WTC11 (cell line): Measurements from ENCODE around the gene GALNTL6. TPM values are rescaled to one million over a fixed set of nuclear protein-coding genes. Genes with fewer than 3 reads are reported as not detected.
"Not testable (repeated sequence)": the region's sequence is repeated elsewhere in the genome, so short reads cannot be mapped to it uniquely, and the experiment has no call there.

ENCODE experiments used
- ATAC-seq: fragments of 200-7000 bp; cut with Tn5 transposase; 2 replicates; pipeline ENCODE4 v1.10.0; 2021; ENCODE audit warnings: mild to moderate bottlenecking, moderate library complexity
- CTCF ChIA-PET: fragments of 300-600 bp; sonication (Branson Sonifier 250); formaldehyde crosslinking; loops from one replicate; lab custom pipeline; 2021; ENCODE audit warnings: antibody characterized with exemption; lab: Charles Lee
- POLR2A ChIA-PET: fragments of 350-600 bp; sonication (Branson Sonifier 250); formaldehyde crosslinking; loops from one replicate; lab custom pipeline; 2021; ENCODE audit warnings: antibody characterized with exemption; lab: Charles Lee
- DNase-seq: peaks from one replicate; pipeline ENCODE4 v3.0.0; 2021; ENCODE audit warnings: low spot score
- H3K27ac Mint-ChIP-seq: 2 replicates; pipeline ENCODE4 v1.8.0; 2021; ENCODE audit warnings: mixed read lengths
- H3K27me3 Mint-ChIP-seq: 2 replicates; pipeline ENCODE4 v1.8.0; 2021; ENCODE audit warnings: low read depth, mild to moderate bottlenecking, moderate library complexity, mixed read lengths
- H3K36me3 Mint-ChIP-seq: 2 replicates; pipeline ENCODE4 v1.8.0; 2021; ENCODE audit warnings: mixed read lengths
- H3K4me1 Mint-ChIP-seq: 2 replicates; pipeline ENCODE4 v1.8.0; 2022; ENCODE audit warnings: mixed read lengths
- H3K4me3 Mint-ChIP-seq: 2 replicates; pipeline ENCODE4 v1.8.0; 2021; ENCODE audit warnings: mild to moderate bottlenecking, moderate library complexity, mixed read lengths
- H3K9me3 Mint-ChIP-seq: 2 replicates; pipeline ENCODE4 v1.8.0; 2021; ENCODE audit warnings: mixed read lengths
- ATF1 ChIP-seq: sonication (generic); formaldehyde crosslinking; IDR thresholded peaks from 2 replicates; pipeline ENCODE4 v1.8.1; 2023; ENCODE audit warnings: mild to moderate bottlenecking, moderate library complexity, missing genetic modification reagents
- CREB1 ChIP-seq: sonication (generic); formaldehyde crosslinking; IDR thresholded peaks from 2 replicates; pipeline ENCODE4 v1.8.0; 2023; ENCODE audit warnings: mild to moderate bottlenecking, missing genetic modification reagents
- EMX1 ChIP-seq: fragments of 250-450 bp; sonication (Bioruptor Pico); IDR thresholded peaks from 2 replicates; pipeline ENCODE4 v1.8.0; 2021; ENCODE audit warnings: mild to moderate bottlenecking
- OVOL2 ChIP-seq: fragments of 250-450 bp; sonication (Bioruptor Pico); IDR thresholded peaks from 2 replicates; pipeline ENCODE4 v1.9.0; 2021; ENCODE audit warnings: mild to moderate bottlenecking, borderline replicate concordance
- SMAD3 ChIP-seq: sonication (generic); formaldehyde crosslinking; IDR thresholded peaks from 2 replicates; pipeline ENCODE4 v1.8.0; 2022; ENCODE audit warnings: missing genetic modification reagents, mild to moderate bottlenecking, borderline replicate concordance
- TEAD1 ChIP-seq: sonication (generic); formaldehyde crosslinking; IDR thresholded peaks from 2 replicates; pipeline ENCODE4 v1.8.0; 2022; ENCODE audit warnings: mild to moderate bottlenecking, missing genetic modification reagents
- ZBTB21 ChIP-seq: sonication (generic); formaldehyde crosslinking; IDR thresholded peaks from 2 replicates; pipeline ENCODE4 v1.8.1; 2023; ENCODE audit warnings: mild to moderate bottlenecking, missing genetic modification reagents, borderline replicate concordance
- ZNF138 ChIP-seq: sonication (generic); formaldehyde crosslinking; conservative IDR thresholded peaks from 2 replicates; pipeline ENCODE4 v1.8.1; 2022; ENCODE audit warnings: mild to moderate bottlenecking, moderate library complexity, missing genetic modification reagents
- ZNF263 ChIP-seq: sonication (generic); formaldehyde crosslinking; IDR thresholded peaks from 2 replicates; pipeline ENCODE4 v1.8.1; 2022; ENCODE audit warnings: low read depth, mild to moderate bottlenecking, moderate library complexity, missing genetic modification reagents
- ZNF396 ChIP-seq: fragments of 250-450 bp; sonication (Bioruptor Pico); IDR thresholded peaks from 2 replicates; pipeline ENCODE4 v1.8.0; 2021; ENCODE audit warnings: mild to moderate bottlenecking, moderate library complexity, borderline replicate concordance
- total RNA-seq: library from RNA; stranded (reverse); gene quantifications from 3 replicates; pipeline ENCODE4 v1.2.3, GENCODE V29; 2021
- TF ChIP-seq, protein P1 (sequence below): sonication (generic); formaldehyde crosslinking; IDR thresholded peaks from 2 replicates; pipeline ENCODE4 v1.8.0; 2023; ENCODE audit warnings: missing genetic modification reagents, mild to moderate bottlenecking, borderline replicate concordance
- TF ChIP-seq, protein P2 (sequence below): sonication (generic); formaldehyde crosslinking; IDR thresholded peaks from 2 replicates; pipeline ENCODE4 v1.8.1; 2023; ENCODE audit warnings: mild to moderate bottlenecking, moderate library complexity, missing genetic modification reagents
- TF ChIP-seq, protein P3 (sequence below): fragments of 250-450 bp; sonication (Bioruptor Pico); IDR thresholded peaks from 2 replicates; pipeline ENCODE4 v1.9.0; 2021; ENCODE audit warnings: mild to moderate bottlenecking
- TF ChIP-seq, protein P4 (sequence below): fragments of 250-450 bp; sonication (Bioruptor Pico); conservative IDR thresholded peaks from 2 replicates; pipeline ENCODE4 v1.9.0; 2021; ENCODE audit warnings: mild to moderate bottlenecking
- TF ChIP-seq, protein P5 (sequence below): fragments of 200-600 bp; IDR thresholded peaks from 2 replicates; pipeline ENCODE4 v1.8.0; 2022; ENCODE audit warnings: antibody characterized with exemption

The GALNTL6 gene
- total RNA-seq, 1 experiment from 2014 or later = 0.24 TPM

DNA sequence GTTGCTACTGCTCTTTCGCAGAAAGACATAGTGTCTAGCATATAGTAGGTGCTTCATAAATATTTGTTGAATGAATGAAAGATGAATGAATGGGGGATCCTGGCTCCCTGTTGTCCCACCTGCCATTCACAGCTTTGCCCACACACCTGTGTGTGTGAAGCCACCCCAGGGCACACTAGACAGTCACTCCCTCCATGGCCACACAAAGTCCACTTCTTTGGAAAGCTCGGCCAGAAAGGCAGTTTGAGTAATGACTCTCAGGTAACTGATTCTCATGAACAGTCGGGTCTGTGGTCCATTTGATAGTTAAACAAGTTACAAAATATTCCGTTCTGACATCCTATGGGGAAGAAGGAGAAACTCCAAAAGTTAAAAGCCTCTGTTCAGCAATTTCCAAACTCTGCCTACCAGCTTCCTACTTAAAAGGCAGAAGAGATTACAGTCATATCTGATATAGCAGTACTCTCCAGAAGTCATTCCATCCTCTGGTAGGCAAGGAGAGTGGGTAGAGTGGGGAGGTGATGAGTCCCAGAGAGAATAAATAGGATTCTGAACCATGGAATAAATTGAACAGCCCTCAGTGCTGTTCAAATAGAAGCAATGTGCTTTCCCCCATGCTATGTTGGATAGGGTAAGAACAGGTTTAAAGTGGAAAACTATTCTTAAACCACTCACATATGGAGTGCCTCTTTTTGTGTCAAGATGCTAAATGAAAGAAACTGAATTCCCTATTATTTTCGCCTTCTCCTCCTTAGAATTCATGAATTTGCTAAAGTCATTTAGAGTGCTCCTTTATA lies 1150.5 kb downstream of the GALNTL6 start:
- Mint-ChIP-seq H3K27me3 (no peaks in the 10 kb centered on the region), H3K27ac (no peak overlapping the region), H3K9me3 (peaks cover 27% of the 10 kb centered on the region), H3K4me3 (no peak overlapping the region), H3K4me1 (no peaks in the 10 kb centered on the region), H3K36me3 (no peaks in the 10 kb centered on the region)
- DNase-seq (no peak), ATAC-seq (no peak)
- POLR2A ChIA-PET = no interaction called here
- CTCF ChIA-PET = no interaction called here
- TF ChIP-seq ZBTB21 (CRISPR knock-in tag) (no peak), SMAD3 (CRISPR knock-in tag) (no peak), ZNF263 (CRISPR knock-in tag) (no peak), CREB1 (CRISPR knock-in tag) (no peak), ATF1 (CRISPR knock-in tag) (no peak), TEAD1 (CRISPR knock-in tag) (no peak), ZNF138 (no peak), OVOL2 (no peak), ZNF396 (CRISPR knock-in tag) (no peak), EMX1 (CRISPR knock-in tag) (no peak)
- TF ChIP-seq, protein P1, sequence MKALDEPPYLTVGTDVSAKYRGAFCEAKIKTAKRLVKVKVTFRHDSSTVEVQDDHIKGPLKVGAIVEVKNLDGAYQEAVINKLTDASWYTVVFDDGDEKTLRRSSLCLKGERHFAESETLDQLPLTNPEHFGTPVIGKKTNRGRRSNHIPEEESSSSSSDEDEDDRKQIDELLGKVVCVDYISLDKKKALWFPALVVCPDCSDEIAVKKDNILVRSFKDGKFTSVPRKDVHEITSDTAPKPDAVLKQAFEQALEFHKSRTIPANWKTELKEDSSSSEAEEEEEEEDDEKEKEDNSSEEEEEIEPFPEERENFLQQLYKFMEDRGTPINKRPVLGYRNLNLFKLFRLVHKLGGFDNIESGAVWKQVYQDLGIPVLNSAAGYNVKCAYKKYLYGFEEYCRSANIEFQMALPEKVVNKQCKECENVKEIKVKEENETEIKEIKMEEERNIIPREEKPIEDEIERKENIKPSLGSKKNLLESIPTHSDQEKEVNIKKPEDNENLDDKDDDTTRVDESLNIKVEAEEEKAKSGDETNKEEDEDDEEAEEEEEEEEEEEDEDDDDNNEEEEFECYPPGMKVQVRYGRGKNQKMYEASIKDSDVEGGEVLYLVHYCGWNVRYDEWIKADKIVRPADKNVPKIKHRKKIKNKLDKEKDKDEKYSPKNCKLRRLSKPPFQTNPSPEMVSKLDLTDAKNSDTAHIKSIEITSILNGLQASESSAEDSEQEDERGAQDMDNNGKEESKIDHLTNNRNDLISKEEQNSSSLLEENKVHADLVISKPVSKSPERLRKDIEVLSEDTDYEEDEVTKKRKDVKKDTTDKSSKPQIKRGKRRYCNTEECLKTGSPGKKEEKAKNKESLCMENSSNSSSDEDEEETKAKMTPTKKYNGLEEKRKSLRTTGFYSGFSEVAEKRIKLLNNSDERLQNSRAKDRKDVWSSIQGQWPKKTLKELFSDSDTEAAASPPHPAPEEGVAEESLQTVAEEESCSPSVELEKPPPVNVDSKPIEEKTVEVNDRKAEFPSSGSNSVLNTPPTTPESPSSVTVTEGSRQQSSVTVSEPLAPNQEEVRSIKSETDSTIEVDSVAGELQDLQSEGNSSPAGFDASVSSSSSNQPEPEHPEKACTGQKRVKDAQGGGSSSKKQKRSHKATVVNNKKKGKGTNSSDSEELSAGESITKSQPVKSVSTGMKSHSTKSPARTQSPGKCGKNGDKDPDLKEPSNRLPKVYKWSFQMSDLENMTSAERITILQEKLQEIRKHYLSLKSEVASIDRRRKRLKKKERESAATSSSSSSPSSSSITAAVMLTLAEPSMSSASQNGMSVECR (CRISPR knock-in tag) = no peak
- TF ChIP-seq, protein P2, sequence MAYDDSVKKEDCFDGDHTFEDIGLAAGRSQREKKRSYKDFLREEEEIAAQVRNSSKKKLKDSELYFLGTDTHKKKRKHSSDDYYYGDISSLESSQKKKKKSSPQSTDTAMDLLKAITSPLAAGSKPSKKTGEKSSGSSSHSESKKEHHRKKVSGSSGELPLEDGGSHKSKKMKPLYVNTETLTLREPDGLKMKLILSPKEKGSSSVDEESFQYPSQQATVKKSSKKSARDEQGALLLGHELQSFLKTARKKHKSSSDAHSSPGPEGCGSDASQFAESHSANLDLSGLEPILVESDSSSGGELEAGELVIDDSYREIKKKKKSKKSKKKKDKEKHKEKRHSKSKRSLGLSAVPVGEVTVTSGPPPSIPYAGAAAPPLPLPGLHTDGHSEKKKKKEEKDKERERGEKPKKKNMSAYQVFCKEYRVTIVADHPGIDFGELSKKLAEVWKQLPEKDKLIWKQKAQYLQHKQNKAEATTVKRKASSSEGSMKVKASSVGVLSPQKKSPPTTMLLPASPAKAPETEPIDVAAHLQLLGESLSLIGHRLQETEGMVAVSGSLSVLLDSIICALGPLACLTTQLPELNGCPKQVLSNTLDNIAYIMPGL (CRISPR knock-in tag) = no peak
- TF ChIP-seq, protein P3, sequence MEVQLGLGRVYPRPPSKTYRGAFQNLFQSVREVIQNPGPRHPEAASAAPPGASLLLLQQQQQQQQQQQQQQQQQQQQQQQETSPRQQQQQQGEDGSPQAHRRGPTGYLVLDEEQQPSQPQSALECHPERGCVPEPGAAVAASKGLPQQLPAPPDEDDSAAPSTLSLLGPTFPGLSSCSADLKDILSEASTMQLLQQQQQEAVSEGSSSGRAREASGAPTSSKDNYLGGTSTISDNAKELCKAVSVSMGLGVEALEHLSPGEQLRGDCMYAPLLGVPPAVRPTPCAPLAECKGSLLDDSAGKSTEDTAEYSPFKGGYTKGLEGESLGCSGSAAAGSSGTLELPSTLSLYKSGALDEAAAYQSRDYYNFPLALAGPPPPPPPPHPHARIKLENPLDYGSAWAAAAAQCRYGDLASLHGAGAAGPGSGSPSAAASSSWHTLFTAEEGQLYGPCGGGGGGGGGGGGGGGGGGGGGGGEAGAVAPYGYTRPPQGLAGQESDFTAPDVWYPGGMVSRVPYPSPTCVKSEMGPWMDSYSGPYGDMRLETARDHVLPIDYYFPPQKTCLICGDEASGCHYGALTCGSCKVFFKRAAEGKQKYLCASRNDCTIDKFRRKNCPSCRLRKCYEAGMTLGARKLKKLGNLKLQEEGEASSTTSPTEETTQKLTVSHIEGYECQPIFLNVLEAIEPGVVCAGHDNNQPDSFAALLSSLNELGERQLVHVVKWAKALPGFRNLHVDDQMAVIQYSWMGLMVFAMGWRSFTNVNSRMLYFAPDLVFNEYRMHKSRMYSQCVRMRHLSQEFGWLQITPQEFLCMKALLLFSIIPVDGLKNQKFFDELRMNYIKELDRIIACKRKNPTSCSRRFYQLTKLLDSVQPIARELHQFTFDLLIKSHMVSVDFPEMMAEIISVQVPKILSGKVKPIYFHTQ = no peak
- TF ChIP-seq, protein P4, sequence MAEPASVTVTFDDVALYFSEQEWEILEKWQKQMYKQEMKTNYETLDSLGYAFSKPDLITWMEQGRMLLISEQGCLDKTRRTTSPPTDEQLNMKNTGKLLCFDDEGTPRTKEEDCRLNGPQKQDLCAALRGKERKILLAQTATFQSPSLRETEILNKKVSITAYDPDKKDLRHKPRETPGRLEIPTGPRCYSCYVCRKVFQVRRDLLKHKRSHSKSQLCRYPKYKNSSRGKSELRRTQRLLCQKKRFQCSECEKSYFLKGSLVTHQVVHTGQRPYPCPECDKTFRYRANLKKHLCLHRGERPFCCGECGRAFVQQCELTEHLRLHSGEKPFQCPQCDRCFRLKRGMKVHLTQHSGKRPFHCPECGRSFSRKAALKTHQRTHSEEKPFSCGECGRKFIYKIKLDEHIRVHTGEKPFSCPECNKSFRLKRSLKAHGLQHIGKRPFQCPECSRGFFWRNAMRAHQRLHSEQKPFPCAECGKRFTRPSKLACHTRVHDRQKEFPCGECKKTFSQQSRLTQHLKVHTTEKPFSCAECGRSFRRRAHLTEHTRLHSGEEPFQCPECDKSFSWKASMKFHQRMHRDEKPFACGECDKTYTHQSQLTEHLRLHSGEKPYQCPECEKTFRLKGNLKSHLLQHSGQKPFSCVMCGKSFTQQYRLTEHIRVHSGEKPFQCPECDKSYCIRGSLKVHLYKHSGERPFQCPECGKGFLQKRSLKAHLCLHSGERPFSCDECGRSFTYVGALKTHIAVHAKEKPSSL (CRISPR knock-in tag) = no peak
- TF ChIP-seq, protein P5, sequence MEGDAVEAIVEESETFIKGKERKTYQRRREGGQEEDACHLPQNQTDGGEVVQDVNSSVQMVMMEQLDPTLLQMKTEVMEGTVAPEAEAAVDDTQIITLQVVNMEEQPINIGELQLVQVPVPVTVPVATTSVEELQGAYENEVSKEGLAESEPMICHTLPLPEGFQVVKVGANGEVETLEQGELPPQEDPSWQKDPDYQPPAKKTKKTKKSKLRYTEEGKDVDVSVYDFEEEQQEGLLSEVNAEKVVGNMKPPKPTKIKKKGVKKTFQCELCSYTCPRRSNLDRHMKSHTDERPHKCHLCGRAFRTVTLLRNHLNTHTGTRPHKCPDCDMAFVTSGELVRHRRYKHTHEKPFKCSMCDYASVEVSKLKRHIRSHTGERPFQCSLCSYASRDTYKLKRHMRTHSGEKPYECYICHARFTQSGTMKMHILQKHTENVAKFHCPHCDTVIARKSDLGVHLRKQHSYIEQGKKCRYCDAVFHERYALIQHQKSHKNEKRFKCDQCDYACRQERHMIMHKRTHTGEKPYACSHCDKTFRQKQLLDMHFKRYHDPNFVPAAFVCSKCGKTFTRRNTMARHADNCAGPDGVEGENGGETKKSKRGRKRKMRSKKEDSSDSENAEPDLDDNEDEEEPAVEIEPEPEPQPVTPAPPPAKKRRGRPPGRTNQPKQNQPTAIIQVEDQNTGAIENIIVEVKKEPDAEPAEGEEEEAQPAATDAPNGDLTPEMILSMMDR = no peak

DNA sequence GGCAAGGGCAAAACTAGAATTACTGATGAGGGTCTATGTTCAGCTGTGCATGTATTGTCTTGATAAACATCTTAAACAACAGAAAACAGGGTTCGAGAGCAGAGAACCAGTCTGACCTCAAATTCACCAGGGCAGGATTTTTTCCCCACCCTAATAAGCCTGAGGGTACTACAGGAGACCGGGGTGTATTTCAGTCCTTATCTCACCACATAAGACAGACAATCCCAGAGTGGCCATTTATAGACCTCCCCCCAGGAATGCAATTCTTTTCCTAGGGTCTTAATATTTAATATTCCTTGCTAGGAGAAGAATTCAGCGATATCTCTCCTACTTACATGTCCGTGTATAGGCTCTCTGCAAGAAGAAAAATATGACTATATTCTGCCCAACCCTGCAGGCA lies 1157.0 kb downstream of the GALNTL6 start:
- Mint-ChIP-seq H3K36me3 (peaks cover 18% of the 10 kb centered on the region), H3K9me3 (peaks cover 45% of the 10 kb centered on the region)
- H3K4me3 Mint-ChIP-seq, H3K27ac Mint-ChIP-seq, POLR2A ChIA-PET, H3K4me1 Mint-ChIP-seq, DNase-seq, CTCF ChIA-PET, H3K27me3 Mint-ChIP-seq, ATAC-seq: not testable (repeated sequence)
